ENCODE results near the gene PARD6G.
"Not testable (repeated sequence)": the region's sequence is repeated elsewhere in the genome, so short reads cannot be mapped to it uniquely, and the experiment has no call there.

The PARD6G gene

GRCh38 chr18:80227472-80227871 lies 19.8 kb downstream of the PARD6G start:
- no peak overlapping the region for H3K4me3 ChIP-seq (ENCODE audit: insufficient read depth in 1 of 2, low read depth in 1 of 2, low read length in 2 of 2)
- H3K79me1 ChIP-seq (replicated peaks; ENCODE audit: low read length, poor library complexity, severe bottlenecking) = peaks cover 29% of the 10 kb centered on the region
- H3K9me3 ChIP-seq (ENCODE audit: control insufficient read depth, low read length) = no peaks in the 10 kb centered on the region
- H3K14ac ChIP-seq (ENCODE audit: low read length in 2 of 2) = no peak overlapping the region
- no peak overlapping the region for H2BK120ac ChIP-seq (ENCODE audit: low read depth, low read length)
- H3K27me3 ChIP-seq (ENCODE audit: control insufficient read depth in 1 of 2, insufficient read depth in 1 of 2, low read length in 2 of 2) = peaks cover 0 to 17% of the 10 kb centered on the region in 2 experiments
- H2BK5ac ChIP-seq (ENCODE audit: low read depth, low read length, poor library complexity, severe bottlenecking) = no peak overlapping the region
- no peak overlapping the region for H4K91ac ChIP-seq (ENCODE audit: low read length)
- H3K36me3 ChIP-seq (ENCODE audit: control insufficient read depth in 1 of 2, insufficient read depth in 2 of 2, low read depth in 1 of 2, low read length in 2 of 2) = peaks cover 0 to 8% of the 10 kb centered on the region in 2 experiments
- peaks cover 9% of the 10 kb centered on the region for H3K4me1 ChIP-seq (ENCODE audit: control insufficient read depth, insufficient read depth, low read depth, low read length)
- DNase-seq = no peak
- H3K9ac ChIP-seq (ENCODE audit: low read length) = no peak overlapping the region
- no peak overlapping the region for H2AFZ ChIP-seq (ENCODE audit: low read depth, low read length)
- H2AK5ac ChIP-seq (ENCODE audit: low read length, severe bottlenecking) = no peak overlapping the region
- WGBS = 94% methylated on average over 5 of the region's 5 CpGs
- H3K18ac ChIP-seq (ENCODE audit: low read depth in 1 of 2, low read length in 2 of 2) = no peak overlapping the region
- no peak overlapping the region for H4K8ac ChIP-seq (ENCODE audit: low read length)
- no peak overlapping the region for H3K23ac ChIP-seq (ENCODE audit: low read length in 2 of 2)
- no peak overlapping the region for H3K4me2 ChIP-seq (ENCODE audit: low read length, poor library complexity, severe bottlenecking)
- H3K27ac ChIP-seq (ENCODE audit: low read length, poor library complexity, severe bottlenecking) = no peak overlapping the region
- H2BK12ac ChIP-seq (ENCODE audit: low read length in 2 of 2) = no peak overlapping the region
- no peak overlapping the region for H2BK15ac ChIP-seq (ENCODE audit: low read depth, poor library complexity, severe bottlenecking)
- H3K4ac ChIP-seq (ENCODE audit: low read depth in 1 of 2, low read length in 2 of 2) = no peak overlapping the region

- H2AFZ ChIP-seq (ENCODE audit: low read depth, low read length) = no peak overlapping the region
- H4K8ac ChIP-seq (ENCODE audit: low read length) = no peak overlapping the region
- no peak overlapping the region for H4K91ac ChIP-seq (ENCODE audit: low read length)
- peaks cover 0 to 4% of the 10 kb centered on the region in 2 experiments for H3K36me3 ChIP-seq (ENCODE audit: control insufficient read depth in 1 of 2, insufficient read depth in 2 of 2, low read depth in 1 of 2, low read length in 2 of 2)
- no peak overlapping the region for H3K14ac ChIP-seq (ENCODE audit: low read length in 2 of 2)
- no peak overlapping the region for H3K9ac ChIP-seq (ENCODE audit: low read length)
- no peak overlapping the region for H3K27ac ChIP-seq (ENCODE audit: low read length, poor library complexity, severe bottlenecking)
- 86% methylated on average over 1 of the region's 4 CpGs for WGBS
- H2AK5ac ChIP-seq (ENCODE audit: low read length, severe bottlenecking) = no peak overlapping the region
- no peak overlapping the region for H2BK12ac ChIP-seq (ENCODE audit: low read length in 2 of 2)
- H3K9me3 ChIP-seq (ENCODE audit: control insufficient read depth, low read length) = peaks cover 6% of the 10 kb centered on the region
- H2BK15ac ChIP-seq (ENCODE audit: low read depth, poor library complexity, severe bottlenecking) = no peak overlapping the region
- peaks cover 21% of the 10 kb centered on the region for H3K79me1 ChIP-seq (replicated peaks; ENCODE audit: low read length, poor library complexity, severe bottlenecking)
- H3K18ac ChIP-seq (ENCODE audit: low read depth in 1 of 2, low read length in 2 of 2) = no peak overlapping the region
- H3K23ac ChIP-seq (ENCODE audit: low read length in 2 of 2) = no peak overlapping the region
- peaks cover 9% of the 10 kb centered on the region for H3K4me1 ChIP-seq (ENCODE audit: control insufficient read depth, insufficient read depth, low read depth, low read length)
- no peak for DNase-seq
- no peak overlapping the region for H3K4ac ChIP-seq (ENCODE audit: low read depth in 1 of 2, low read length in 2 of 2)
- peaks cover 0 to 17% of the 10 kb centered on the region in 2 experiments for H3K27me3 ChIP-seq (ENCODE audit: control insufficient read depth in 1 of 2, insufficient read depth in 1 of 2, low read length in 2 of 2)
- no peak overlapping the region for H2BK5ac ChIP-seq (ENCODE audit: low read depth, low read length, poor library complexity, severe bottlenecking)
- H3K4me3 ChIP-seq (ENCODE audit: insufficient read depth in 1 of 2, low read depth in 1 of 2, low read length in 2 of 2) = no peak overlapping the region
- H3K4me2 ChIP-seq (ENCODE audit: low read length, poor library complexity, severe bottlenecking) = no peak overlapping the region
- H2BK120ac ChIP-seq (ENCODE audit: low read depth, low read length) = no peak overlapping the region
Observed at GRCh38 chr18:80225685-80226084, 21.6 kb downstream of the PARD6G start.

- H2BK12ac ChIP-seq (ENCODE audit: low read length in 2 of 2) = no peak overlapping the region
- H3K4me3 ChIP-seq (ENCODE audit: insufficient read depth in 1 of 2, low read depth in 1 of 2, low read length in 2 of 2) = no peak overlapping the region
- H4K91ac ChIP-seq (ENCODE audit: low read length) = no peak overlapping the region
- H3K4me1 ChIP-seq (ENCODE audit: control insufficient read depth, insufficient read depth, low read depth, low read length) = peaks cover 9% of the 10 kb centered on the region
- no peak overlapping the region for H3K4ac ChIP-seq (ENCODE audit: low read depth in 1 of 2, low read length in 2 of 2)
- H2AK5ac ChIP-seq (ENCODE audit: low read length, severe bottlenecking) = no peak overlapping the region
- WGBS = 61% methylated on average over 4 of the region's 4 CpGs
- no peak for DNase-seq
- no peak overlapping the region for H3K14ac ChIP-seq (ENCODE audit: low read length in 2 of 2)
- H4K8ac ChIP-seq (ENCODE audit: low read length) = no peak overlapping the region
- H3K27me3 ChIP-seq (ENCODE audit: control insufficient read depth in 1 of 2, insufficient read depth in 1 of 2, low read length in 2 of 2) = peaks cover 0 to 14% of the 10 kb centered on the region in 2 experiments
- no peak overlapping the region for H3K27ac ChIP-seq (ENCODE audit: low read length, poor library complexity, severe bottlenecking)
- no peak overlapping the region for H2BK120ac ChIP-seq (ENCODE audit: low read depth, low read length)
- H2BK5ac ChIP-seq (ENCODE audit: low read depth, low read length, poor library complexity, severe bottlenecking) = no peak overlapping the region
- peaks cover 20% of the 10 kb centered on the region for H3K79me1 ChIP-seq (replicated peaks; ENCODE audit: low read length, poor library complexity, severe bottlenecking)
- H3K4me2 ChIP-seq (ENCODE audit: low read length, poor library complexity, severe bottlenecking) = no peak overlapping the region
- H3K36me3 ChIP-seq (ENCODE audit: control insufficient read depth in 1 of 2, insufficient read depth in 2 of 2, low read depth in 1 of 2, low read length in 2 of 2) = no peaks in the 10 kb centered on the region
- no peak overlapping the region for H2BK15ac ChIP-seq (ENCODE audit: low read depth, poor library complexity, severe bottlenecking)
- H3K9me3 ChIP-seq (ENCODE audit: control insufficient read depth, low read length) = peaks cover 6% of the 10 kb centered on the region
- no peak overlapping the region for H2AFZ ChIP-seq (ENCODE audit: low read depth, low read length)
- H3K23ac ChIP-seq (ENCODE audit: low read length in 2 of 2) = no peak overlapping the region
- H3K18ac ChIP-seq (ENCODE audit: low read depth in 1 of 2, low read length in 2 of 2) = no peak overlapping the region
- H3K9ac ChIP-seq (ENCODE audit: low read length) = no peak overlapping the region
Observed at GRCh38 chr18:80223581-80224148, 23.6 kb downstream of the PARD6G start.

GRCh38 chr18:80219488-80219887 lies 27.8 kb downstream of the PARD6G start:
- H3K27ac ChIP-seq (ENCODE audit: low read length, poor library complexity, severe bottlenecking); H2BK12ac ChIP-seq (ENCODE audit: low read length in 2 of 2); H4K8ac ChIP-seq (ENCODE audit: low read length); H2AK5ac ChIP-seq (ENCODE audit: low read length, severe bottlenecking); H3K9me3 ChIP-seq (ENCODE audit: control insufficient read depth, low read length); H3K4ac ChIP-seq (ENCODE audit: low read depth in 1 of 2, low read length in 2 of 2); H3K4me3 ChIP-seq (ENCODE audit: insufficient read depth in 1 of 2, low read depth in 1 of 2, low read length in 2 of 2); H2AFZ ChIP-seq (ENCODE audit: low read depth, low read length); H4K91ac ChIP-seq (ENCODE audit: low read length); DNase-seq; H2BK120ac ChIP-seq (ENCODE audit: low read depth, low read length); H3K36me3 ChIP-seq (ENCODE audit: control insufficient read depth in 1 of 2, insufficient read depth in 2 of 2, low read depth in 1 of 2, low read length in 2 of 2); H3K79me1 ChIP-seq (replicated peaks; ENCODE audit: low read length, poor library complexity, severe bottlenecking); H3K14ac ChIP-seq (ENCODE audit: low read length in 2 of 2); H3K4me1 ChIP-seq (ENCODE audit: control insufficient read depth, insufficient read depth, low read depth, low read length); H3K9ac ChIP-seq (ENCODE audit: low read length); H2BK5ac ChIP-seq (ENCODE audit: low read depth, low read length, poor library complexity, severe bottlenecking); H3K18ac ChIP-seq (ENCODE audit: low read depth in 1 of 2, low read length in 2 of 2); H3K4me2 ChIP-seq (ENCODE audit: low read length, poor library complexity, severe bottlenecking); H3K23ac ChIP-seq (ENCODE audit: low read length in 2 of 2); H3K27me3 ChIP-seq (ENCODE audit: control insufficient read depth in 1 of 2, insufficient read depth in 1 of 2, low read length in 2 of 2); H2BK15ac ChIP-seq (ENCODE audit: low read depth, poor library complexity, severe bottlenecking): not testable (repeated sequence)
- 98% methylated on average over 4 of the region's 4 CpGs for WGBS
